GM18505 (cell line): ENCODE results near the gene PRLR.
"Not testable (repeated sequence)": the region's sequence is repeated elsewhere in the genome, so short reads cannot be mapped to it uniquely, and the experiment has no call there.

Experiments used
- ATAC-seq: cut with Tn5 transposase; IDR thresholded peaks from one replicate; pipeline ENCODE4 v1.9.1; 2021; ENCODE audit not compliant: unreplicated experiment
- POLR2A ChIP-seq: IDR thresholded peaks from 4 replicates; pipeline ENCODE4 v1.6.1; 2011; ENCODE audit warnings: borderline replicate concordance; ENCODE audit not compliant: insufficient read depth, insufficient read length; ENCODE audit errors: extremely low read depth

The PRLR gene

DNA sequence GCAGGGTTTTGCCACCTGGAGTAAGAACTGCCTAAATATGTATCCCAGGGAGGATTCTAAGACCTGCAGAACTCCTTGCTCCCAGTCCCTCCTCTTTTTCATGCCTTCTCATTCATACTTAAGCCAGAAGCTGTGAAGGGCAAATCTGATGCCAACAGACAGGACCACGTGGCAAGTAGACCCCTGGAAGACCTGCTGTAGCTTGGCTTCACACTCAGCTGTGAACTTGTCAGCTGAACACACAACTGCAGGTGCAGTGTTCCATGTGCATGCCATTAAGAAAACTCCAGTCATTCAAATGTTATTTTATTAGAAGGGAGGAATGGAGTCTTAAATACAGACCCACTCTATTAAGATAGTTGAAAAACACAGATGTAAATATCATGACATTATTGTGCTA, 103.3 kb downstream of the PRLR start:
- TF ChIP-seq POLR2A = no peak
- no peak for ATAC-seq

GRCh38 chr5:35125746-35126145, 104.5 kb downstream of the PRLR start:
- TF ChIP-seq POLR2A = no peak

DNA sequence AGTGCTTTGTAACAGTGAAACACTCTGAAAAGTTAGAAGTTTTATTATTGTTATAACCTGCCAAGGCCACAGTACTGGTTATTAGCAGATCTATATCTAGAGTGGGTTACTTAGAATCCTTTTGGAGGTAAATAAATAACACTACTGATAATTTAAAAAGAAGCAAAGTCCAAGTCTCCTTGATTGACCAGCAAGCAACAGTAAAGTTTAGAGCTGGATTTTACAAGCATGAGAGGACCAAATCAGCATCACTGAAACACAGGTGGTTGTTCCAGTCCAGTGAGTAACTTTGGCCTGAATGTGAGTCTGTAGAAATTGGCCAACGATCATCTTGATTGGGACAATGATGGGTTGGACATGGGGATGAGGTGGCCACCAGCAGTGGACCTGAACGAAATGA, 105.4 kb downstream of the PRLR start:
- no peak for ATAC-seq
- TF ChIP-seq POLR2A = no peak

More at GRCh38 chr5:35125746-35126145, 104.5 kb downstream of the PRLR start:
- ATAC-seq = no peak

DNA sequence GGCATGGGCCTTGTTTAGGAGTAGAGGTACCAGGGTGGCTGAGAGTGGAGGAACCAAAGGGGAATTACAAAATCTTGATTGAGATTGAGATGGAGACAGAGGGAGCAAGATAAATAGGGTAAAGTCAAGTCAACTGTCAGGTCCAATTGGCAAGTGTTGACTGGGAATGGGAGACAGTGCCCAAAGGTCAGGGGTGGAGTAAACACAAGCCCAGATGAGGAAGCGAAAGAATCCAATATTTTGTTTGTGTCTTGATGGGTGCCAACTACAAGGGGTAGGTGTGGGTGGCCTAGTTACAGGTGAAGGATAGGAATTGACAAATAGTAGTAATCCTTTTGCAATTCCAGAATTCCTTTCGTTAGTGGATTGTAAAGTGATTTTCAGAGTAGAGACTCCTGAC, 107.5 kb downstream of the PRLR start:
- ATAC-seq = no peak
- TF ChIP-seq POLR2A = no peak

DNA sequence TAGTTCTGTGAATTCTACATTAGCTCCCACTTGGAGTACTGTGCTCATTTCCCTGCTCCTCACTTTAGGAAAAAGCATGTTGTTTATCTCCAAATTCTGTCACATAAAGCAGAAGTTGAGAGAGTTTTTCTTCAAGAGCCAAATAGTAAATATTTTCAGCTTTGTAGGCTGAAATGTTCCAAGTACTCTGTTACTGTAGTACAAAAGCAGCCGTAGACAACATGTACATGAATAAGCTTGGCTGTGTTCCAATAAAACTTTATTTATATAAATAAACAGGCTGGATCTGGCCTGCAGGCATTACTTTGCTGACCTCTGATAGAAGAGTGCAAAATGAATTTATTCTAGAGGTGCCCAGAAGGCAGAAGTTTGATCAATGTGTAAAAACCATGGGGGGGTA, 109.6 kb downstream of the PRLR start:
- TF ChIP-seq POLR2A = no peak
- ATAC-seq = no peak

- no peak for ATAC-seq
- TF ChIP-seq POLR2A = no peak
Observed at GRCh38 chr5:35117967-35118366, 112.3 kb downstream of the PRLR start.

DNA sequence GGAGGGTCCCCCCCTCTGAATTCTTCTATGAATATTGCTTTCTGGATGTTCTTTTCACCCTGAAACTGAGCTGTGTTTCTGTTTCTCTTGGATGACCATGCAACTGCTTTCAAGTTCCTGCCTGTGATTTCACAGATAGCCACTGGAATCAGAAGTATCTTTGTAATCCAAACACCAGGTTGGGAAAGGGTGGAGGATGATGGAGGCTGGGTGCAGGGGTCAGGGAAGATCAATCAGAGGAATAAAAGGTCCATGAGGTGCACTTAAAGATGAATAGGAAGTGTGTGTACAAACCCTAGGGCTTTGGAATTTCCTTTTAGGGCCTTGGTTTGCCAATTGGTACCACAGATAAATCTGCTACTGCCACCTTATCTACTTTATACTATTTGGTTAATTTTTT, 114.4 kb downstream of the PRLR start:
- TF ChIP-seq POLR2A = no peak
- ATAC-seq = no peak

DNA sequence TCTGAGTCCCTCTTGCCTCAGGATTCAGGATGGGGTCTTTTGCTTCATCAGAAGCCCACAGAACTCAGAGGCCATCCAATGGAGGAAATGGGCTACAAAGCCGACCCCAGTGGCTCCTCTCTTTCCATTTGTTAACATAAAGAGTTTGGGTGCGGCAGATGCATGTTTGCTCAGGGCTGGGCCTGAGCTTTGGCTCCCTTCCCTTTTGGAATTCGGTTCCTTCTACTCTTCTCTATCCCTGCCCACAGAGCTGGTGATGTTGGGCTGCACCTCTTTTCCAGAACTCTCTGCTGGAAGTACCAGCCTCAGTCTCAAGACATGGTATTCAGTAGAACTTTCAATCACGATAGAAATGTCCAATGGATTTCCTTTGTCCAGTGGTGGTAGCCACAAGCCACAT, 115.6 kb downstream of the PRLR start:
- TF ChIP-seq POLR2A = no peak
- no peak for ATAC-seq

GRCh38 chr5:35112300-35112699, 118.0 kb downstream of the PRLR start:
- no peak for TF ChIP-seq POLR2A
- no peak for ATAC-seq

DNA sequence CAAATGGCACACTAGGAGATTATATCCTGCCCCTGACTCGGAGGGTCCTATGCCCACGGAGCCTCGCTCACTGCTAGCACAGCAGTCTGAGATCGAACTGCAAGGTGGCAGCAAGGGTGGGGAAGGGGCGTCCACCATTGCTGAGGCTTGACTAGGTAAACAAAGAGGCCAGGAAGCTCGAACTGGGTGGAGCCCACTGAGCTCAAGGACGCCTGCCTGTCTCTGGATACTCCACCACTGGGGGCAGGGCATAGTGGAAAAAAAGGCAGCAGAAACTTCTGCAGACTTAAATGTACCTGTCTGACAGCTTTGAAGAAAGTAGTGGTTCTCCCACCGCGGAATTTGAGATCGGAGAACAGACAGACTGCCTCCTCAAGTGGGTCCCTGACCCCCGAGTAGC, 125.7 kb downstream of the PRLR start:
- ATAC-seq = not testable (repeated sequence)

DNA sequence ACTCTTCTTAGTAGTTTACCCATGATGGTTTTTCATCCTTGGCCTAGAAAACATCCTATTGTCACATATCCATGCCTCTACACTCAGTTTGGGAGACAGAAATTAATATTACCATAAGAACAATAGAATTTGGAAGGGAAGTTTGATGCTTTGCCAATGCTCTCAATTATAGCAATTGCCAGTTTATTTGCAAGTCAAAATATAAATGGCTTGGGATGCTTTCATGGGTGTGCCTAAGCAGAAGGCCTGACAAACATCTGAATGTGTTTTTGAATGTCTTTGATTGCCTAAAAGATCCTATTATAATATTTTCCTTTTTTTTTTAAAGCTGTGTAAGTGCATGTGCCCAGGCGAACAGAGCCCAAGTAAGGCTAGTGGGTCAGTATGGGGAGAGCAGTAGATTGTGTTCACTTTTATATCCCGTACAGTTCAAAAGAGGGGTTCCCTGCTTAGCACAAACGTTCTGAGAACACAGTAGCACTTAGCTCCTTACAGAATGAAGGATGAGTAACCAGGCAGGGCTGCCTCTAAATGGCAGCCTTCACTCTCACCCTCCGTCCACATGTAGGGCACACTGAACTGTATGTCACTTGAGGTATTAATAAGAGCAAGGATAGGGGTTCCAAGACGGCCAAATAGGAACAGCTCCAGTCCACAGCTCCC, 126.5 kb downstream of the PRLR start:
- no peak for ATAC-seq
- TF ChIP-seq POLR2A = no peak

GRCh38 chr5:35101720-35102119, 128.6 kb downstream of the PRLR start:
- not testable (repeated sequence) for ATAC-seq

DNA sequence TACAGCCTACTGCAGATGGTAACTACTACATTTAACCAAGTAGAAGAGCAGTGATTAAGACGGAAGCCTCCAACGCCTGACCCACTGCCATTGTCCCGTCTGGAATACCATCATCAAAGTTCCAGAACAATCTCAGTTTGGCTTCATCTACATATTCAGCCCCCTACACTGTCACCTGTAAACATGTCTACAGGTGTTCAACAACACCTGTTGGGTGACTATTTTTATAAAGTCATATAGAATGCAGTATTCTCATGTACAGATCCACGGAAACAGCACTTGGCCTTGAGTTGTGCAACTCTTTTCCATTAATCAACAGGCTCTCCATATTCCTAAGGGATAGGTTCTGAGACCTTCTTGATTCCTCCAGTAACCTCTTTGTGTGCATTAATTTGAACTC, 129.3 kb downstream of the PRLR start:
- no peak for TF ChIP-seq POLR2A
- no peak for ATAC-seq

- ATAC-seq = no peak
- TF ChIP-seq POLR2A = no peak
Observed at GRCh38 chr5:35098214-35098613, 132.1 kb downstream of the PRLR start.

DNA sequence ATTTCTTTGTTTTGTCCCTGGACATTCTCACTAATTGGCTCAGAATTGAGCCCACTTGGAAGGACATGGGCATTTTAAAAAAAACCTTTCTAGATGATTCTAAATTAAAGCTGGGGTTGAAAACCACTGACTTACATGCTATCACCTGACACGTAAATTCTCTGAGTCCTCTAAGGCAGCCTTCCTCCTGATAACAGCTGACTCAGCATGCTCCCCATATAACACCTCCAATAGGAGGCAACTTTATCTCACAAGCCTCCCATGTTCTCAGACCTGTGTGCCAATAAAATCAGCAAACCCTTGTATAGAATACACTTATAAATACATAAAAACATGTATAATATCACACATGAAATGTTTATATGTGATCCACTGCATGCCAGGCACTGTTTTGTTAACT, 133.4 kb downstream of the PRLR start:
- TF ChIP-seq POLR2A = no peak
- no peak for ATAC-seq
